ENCODE measurements around the gene NCKAP5.

The NCKAP5 gene

GRCh38 chr2:133452583-133452982 is 115.7 kb downstream of the NCKAP5 start:
- DNase-seq, result no peak

GRCh38 chr2:133452146-133452545 is 116.1 kb downstream of the NCKAP5 start:
- no peak for DNase-seq

- DNase-seq, result no peak
Observed at GRCh38 chr2:133448195-133448594, 120.1 kb downstream of the NCKAP5 start.

- no peak for DNase-seq
Observed at GRCh38 chr2:133447303-133447702, 121.0 kb downstream of the NCKAP5 start.

- no peak for DNase-seq
Observed at GRCh38 chr2:133444465-133444864, 123.8 kb downstream of the NCKAP5 start.

- no peak for DNase-seq
Observed at GRCh38 chr2:133442393-133442792, 125.9 kb downstream of the NCKAP5 start.

- no peak for DNase-seq
Observed at GRCh38 chr2:133439565-133439920, 128.7 kb downstream of the NCKAP5 start.

- no peak for DNase-seq
Observed at GRCh38 chr2:133438848-133439564, 129.3 kb downstream of the NCKAP5 start.

- DNase-seq, result no peak
Observed at GRCh38 chr2:133438026-133438425, 130.2 kb downstream of the NCKAP5 start.

GRCh38 chr2:133437492-133437891 is 130.8 kb downstream of the NCKAP5 start:
- DNase-seq, result no peak

- no peak for DNase-seq
Observed at GRCh38 chr2:133434959-133435668, 133.1 kb downstream of the NCKAP5 start.

- DNase-seq, result no peak
Observed at GRCh38 chr2:133433455-133434451, 134.5 kb downstream of the NCKAP5 start.

GRCh38 chr2:133432778-133433177 is 135.5 kb downstream of the NCKAP5 start:
- no peak for DNase-seq

GRCh38 chr2:133431289-133431688 is 137.0 kb downstream of the NCKAP5 start:
- no peak for DNase-seq

- DNase-seq, result no peak
Observed at GRCh38 chr2:133426791-133427190, 141.5 kb downstream of the NCKAP5 start.

GRCh38 chr2:133425612-133426011 is 142.7 kb downstream of the NCKAP5 start:
- no peak for DNase-seq

- DNase-seq, result no peak
Observed at GRCh38 chr2:133424876-133425275, 143.4 kb downstream of the NCKAP5 start.

GRCh38 chr2:133422931-133423351 is 145.3 kb downstream of the NCKAP5 start:
- no peak for DNase-seq

- DNase-seq, result no peak
Observed at GRCh38 chr2:133421516-133422324, 146.5 kb downstream of the NCKAP5 start.

- DNase-seq, result no peak
Observed at GRCh38 chr2:133420788-133421187, 147.5 kb downstream of the NCKAP5 start.

- DNase-seq, result no peak
Observed at GRCh38 chr2:133418671-133419070, 149.6 kb downstream of the NCKAP5 start.

- no peak for DNase-seq
Observed at GRCh38 chr2:133418021-133418420, 150.2 kb downstream of the NCKAP5 start.
